Measurements from ENCODE around the gene ARF1.
A peak's percentile ranks its signal among the peaks of the same experiment; 100 is the strongest.

Gene ARF1

GRCh38 chr1:228125185-228125584 is 42.7 kb downstream of the ARF1 start:
- DNase-seq (ENCODE audit: low read depth): no peak
- no peak for TF ChIP-seq CTCF (IDR thresholded peaks at IDR 0.05; ENCODE audit: control insufficient read depth, extremely low read depth, insufficient read depth)

GRCh38 chr1:228131766-228132165 is 49.3 kb downstream of the ARF1 start:
- DNase-seq (ENCODE audit: low read depth): no peak
- H3K4me3 ChIP-seq (ENCODE audit: low read depth, low read length): no peak overlapping the region

More at GRCh38 chr1:228125185-228125584, 42.7 kb downstream of the ARF1 start:
- no peak overlapping the region for H3K4me3 ChIP-seq (ENCODE audit: low read depth, low read length)

GRCh38 chr1:228134591-228134990 is 52.1 kb downstream of the ARF1 start:
- no peak for DNase-seq (ENCODE audit: low read depth)
- H3K4me3 ChIP-seq (ENCODE audit: low read depth, low read length): no peak overlapping the region
- no peak for TF ChIP-seq CTCF (IDR thresholded peaks at IDR 0.05; ENCODE audit: control insufficient read depth, extremely low read depth, insufficient read depth)

More at GRCh38 chr1:228131766-228132165, 49.3 kb downstream of the ARF1 start:
- no peak for TF ChIP-seq CTCF (IDR thresholded peaks at IDR 0.05; ENCODE audit: control insufficient read depth, extremely low read depth, insufficient read depth)

- H3K4me3 ChIP-seq (ENCODE audit: low read depth, low read length): no peak overlapping the region
- DNase-seq (ENCODE audit: low read depth): no peak
- TF ChIP-seq CTCF (IDR thresholded peaks at IDR 0.05; ENCODE audit: control insufficient read depth, extremely low read depth, insufficient read depth): no peak
These were observed 54.4 kb downstream of the ARF1 start for GRCh38 chr1:228136901-228137300.

GRCh38 chr1:228139406-228139930 is 57.0 kb downstream of the ARF1 start:
- no peak for DNase-seq (ENCODE audit: low read depth)
- TF ChIP-seq CTCF (IDR thresholded peaks at IDR 0.05; ENCODE audit: control insufficient read depth, extremely low read depth, insufficient read depth): no peak

DNA sequence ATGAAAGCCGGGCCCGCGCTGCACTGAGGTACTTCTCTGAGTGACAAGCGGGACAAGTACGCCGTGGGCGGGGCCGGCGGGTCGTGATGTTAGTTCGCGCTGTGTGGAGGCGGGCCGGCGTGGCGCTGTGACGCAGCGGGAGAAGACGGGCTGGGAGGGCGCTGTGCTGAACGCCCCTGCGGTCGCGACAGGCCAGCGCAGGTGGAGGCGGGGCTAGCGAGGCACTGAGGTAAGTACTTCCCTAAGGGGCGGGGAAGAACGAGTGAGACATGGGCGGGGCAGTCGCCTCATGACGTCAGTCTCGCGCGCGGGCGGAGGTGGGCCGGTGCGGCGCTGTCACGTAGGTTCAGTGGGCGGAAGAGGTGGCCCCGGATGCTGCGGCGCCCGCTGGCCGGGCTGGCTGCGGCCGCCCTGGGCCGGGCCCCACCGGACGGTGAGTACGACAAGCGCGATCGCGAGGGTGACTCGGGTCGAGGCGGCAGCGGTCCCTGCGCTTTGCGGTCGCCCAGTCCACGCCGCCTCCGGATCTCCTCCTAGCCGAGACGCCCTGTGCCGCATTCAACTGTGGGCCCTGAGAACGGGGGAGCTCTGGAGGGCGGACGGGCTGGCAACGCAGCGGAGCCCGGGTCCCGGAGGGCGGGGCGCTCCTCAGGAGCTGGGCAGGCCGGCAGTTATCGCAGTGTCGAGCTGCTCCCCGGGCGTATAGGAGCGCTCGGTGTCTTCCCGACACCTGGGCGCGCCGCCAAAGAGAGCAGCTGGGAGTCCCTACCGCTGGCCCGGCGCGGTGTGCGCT is 57.6 kb downstream of the ARF1 start, which contains the start of gene GUK1:
Gene GUK1 (plus strand): TSS at position 349 of the 793 bp plus-strand sequence. CDS start 24 bp downstream, at position 373.
- peak within 1 kb of the TSS; percentile 98 for H3K4me3 ChIP-seq (ENCODE audit: low read depth, low read length)
- peak; percentile 99 for DNase-seq (ENCODE audit: low read depth)
- peak; percentile 38; the same call in 1 of the 2 replicates for TF ChIP-seq CTCF (IDR thresholded peaks at IDR 0.05; ENCODE audit: control insufficient read depth, extremely low read depth, insufficient read depth)

More at GRCh38 chr1:228139406-228139930, 57.0 kb downstream of the ARF1 start:
- peak overlapping the region; percentile 98 for H3K4me3 ChIP-seq (ENCODE audit: low read depth, low read length)
